H1 (cell line): Measurements from ENCODE around the gene MXD1.

ENCODE experiments used
- JUND ChIP-seq: IDR thresholded peaks from 2 replicates; pipeline ENCODE4 v1.6.1; 2011; ENCODE audit warnings: mild to moderate bottlenecking, improper control_type of control experiment, low read length
- RAD21 ChIP-seq, 2 experiments: IDR thresholded peaks in 1 of 2; conservative IDR thresholded peaks in 1 of 2; 2 replicates each; pipeline ENCODE4 v1.6.1; 2011; ENCODE audit warnings: low read depth in 2 of 2, low read length in 2 of 2, improper control_type of control experiment in 1 of 2, inconsistent platforms in 1 of 2, mild to moderate bottlenecking in 1 of 2, moderate library complexity in 1 of 2
- SP1 ChIP-seq: IDR thresholded peaks from 2 replicates; pipeline ENCODE4 v1.6.1; 2011; ENCODE audit warnings: low read depth, low read length
- SRF ChIP-seq: IDR thresholded peaks from 2 replicates; pipeline ENCODE4 v1.6.1; 2011; ENCODE audit warnings: mild to moderate bottlenecking, low read depth, low read length, moderate library complexity
- TF ChIP-seq, protein P1 (sequence below): IDR thresholded peaks from 2 replicates; pipeline ENCODE4 v1.6.1; 2012; ENCODE audit warnings: inconsistent platforms
- TF ChIP-seq, protein P2 (sequence below), 3 experiments: IDR thresholded peaks; 1 replicate in 2 of 3; 2 replicates in 1 of 3; pipeline versions ENCODE4 v1.5.1 to v1.6.1; 2011; ENCODE audit warnings: low read length in 3 of 3, mild to moderate bottlenecking in 3 of 3, inconsistent platforms in 2 of 3, low read depth in 1 of 3, moderate library complexity in 1 of 3; ENCODE audit not compliant: insufficient read depth in 1 of 3; ENCODE audit errors: control extremely low read depth in 1 of 3

DNA sequence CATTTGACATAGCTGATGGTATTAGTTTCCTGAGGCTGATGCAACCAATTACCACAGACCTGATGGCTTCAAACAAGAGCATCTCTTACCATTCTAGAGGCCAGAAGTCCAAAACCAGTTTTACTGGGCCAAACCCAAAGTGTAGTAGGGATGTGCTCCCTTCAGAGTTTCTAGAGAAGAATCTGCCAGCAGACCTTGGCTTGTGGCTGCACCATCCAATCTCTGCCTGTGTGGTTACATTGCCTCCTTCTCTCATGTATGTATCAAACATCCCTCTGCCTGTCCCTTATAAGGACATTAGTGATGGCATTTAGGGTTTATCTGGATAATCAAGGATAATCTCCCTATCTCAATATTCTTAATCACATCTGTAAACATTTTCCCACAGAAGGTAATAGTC lies 25.6 kb upstream of the MXD1 start:
- TF ChIP-seq, protein P1, sequence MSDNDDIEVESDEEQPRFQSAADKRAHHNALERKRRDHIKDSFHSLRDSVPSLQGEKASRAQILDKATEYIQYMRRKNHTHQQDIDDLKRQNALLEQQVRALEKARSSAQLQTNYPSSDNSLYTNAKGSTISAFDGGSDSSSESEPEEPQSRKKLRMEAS, result no peak
- TF ChIP-seq SRF (no peak), RAD21 (IDR thresholded peaks at IDR 0.05 in 1 of 2, conservative IDR thresholded peaks at IDR 0.05 in 1 of 2; ENCODE audit: low read depth in 2 of 2, low read length in 2 of 2) (no peak), SP1 (no peak), JUND (no peak)
- TF ChIP-seq, protein P2, sequence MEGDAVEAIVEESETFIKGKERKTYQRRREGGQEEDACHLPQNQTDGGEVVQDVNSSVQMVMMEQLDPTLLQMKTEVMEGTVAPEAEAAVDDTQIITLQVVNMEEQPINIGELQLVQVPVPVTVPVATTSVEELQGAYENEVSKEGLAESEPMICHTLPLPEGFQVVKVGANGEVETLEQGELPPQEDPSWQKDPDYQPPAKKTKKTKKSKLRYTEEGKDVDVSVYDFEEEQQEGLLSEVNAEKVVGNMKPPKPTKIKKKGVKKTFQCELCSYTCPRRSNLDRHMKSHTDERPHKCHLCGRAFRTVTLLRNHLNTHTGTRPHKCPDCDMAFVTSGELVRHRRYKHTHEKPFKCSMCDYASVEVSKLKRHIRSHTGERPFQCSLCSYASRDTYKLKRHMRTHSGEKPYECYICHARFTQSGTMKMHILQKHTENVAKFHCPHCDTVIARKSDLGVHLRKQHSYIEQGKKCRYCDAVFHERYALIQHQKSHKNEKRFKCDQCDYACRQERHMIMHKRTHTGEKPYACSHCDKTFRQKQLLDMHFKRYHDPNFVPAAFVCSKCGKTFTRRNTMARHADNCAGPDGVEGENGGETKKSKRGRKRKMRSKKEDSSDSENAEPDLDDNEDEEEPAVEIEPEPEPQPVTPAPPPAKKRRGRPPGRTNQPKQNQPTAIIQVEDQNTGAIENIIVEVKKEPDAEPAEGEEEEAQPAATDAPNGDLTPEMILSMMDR (IDR thresholded peaks at IDR 0.05; ENCODE audit: control extremely low read depth in 1 of 3, insufficient read depth in 1 of 3, low read depth in 1 of 3, low read length in 3 of 3), result no peak
